RPMI8226 (cell line): ENCODE results near the gene MED27.
"Not testable (repeated sequence)": the region's sequence is repeated elsewhere in the genome, so short reads cannot be mapped to it uniquely, and the experiment has no call there.

Source experiments
- DNase-seq: peaks from one replicate; pipeline ENCODE4 v3.0.0-alpha.2; 2015

The MED27 gene

GRCh38 chr9:131961496-131961880, 118.2 kb downstream of the MED27 start:
- DNase-seq, result no peak

DNA sequence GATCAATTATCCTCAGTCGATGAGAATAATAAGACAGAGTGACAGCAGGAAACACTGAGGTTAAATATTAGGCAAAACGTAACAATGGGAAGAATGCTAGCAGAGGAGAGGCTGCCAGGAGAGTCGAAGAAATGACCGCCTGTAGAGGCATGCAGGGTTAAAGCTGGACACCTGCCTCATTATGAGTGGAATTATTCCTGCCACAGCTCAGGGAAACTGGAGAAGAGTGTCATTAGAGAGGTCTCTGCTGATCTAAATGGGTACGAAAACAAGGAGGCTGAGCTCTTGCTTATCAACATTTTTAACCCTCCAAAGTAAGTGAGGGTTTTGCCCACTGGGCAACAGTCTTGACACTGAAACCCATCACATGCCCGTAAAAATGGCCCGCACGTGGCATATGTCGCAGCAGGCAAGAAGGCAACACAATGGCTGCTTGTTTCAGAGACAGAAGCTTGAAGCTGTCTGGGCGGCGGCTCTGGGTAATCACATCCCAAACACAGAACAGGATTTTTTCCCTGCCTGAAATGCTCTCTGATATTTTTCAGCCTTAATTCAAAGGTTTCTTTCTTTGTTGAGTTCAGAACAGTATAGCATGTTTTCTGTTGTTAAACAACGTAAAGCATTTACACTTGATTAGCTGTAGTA, 118.7 kb downstream of the MED27 start:
- no peak for DNase-seq

DNA sequence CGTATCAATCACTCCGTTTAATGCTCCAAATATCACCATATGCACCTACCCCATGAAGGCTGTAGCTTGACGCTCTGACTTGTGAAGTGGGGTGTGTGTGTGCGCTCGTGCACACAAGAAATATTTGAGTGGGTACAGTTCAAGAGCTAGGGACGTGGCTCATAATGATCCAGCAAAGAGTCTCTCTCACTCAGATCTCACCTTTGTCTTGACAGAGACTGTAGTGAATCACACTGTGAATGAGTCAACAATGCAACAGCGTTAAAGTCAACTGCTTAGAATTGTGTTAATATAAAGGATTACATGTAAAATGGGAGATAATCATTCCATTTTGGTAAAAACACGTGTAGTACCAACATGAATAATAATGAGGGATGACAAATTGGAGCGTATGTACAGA, 119.4 kb downstream of the MED27 start:
- DNase-seq, result no peak

GRCh38 chr9:131959887-131960286, 119.8 kb downstream of the MED27 start:
- no peak for DNase-seq

- no peak for DNase-seq
Observed at GRCh38 chr9:131959056-131959455, 120.6 kb downstream of the MED27 start.

DNA sequence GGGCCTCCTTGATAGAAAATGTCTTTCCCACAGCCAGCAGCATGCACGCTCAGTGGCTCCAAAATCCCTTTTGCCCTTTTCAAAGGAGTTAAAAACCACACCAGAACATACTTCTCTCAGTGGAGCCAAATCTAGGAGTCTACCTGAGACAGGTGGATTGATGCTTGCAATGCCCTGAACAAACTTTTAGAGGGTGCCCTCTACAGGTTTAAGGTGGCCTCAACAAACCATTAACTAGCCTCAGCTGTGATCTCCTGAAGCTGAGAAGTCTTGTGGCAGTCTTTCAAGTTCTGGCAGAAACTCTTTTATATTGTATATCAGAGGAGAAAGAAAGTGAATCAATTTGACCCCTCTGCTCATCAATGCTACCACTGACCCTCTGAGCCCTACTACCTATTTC, 125.4 kb downstream of the MED27 start:
- DNase-seq, result peak; percentile 42

DNA sequence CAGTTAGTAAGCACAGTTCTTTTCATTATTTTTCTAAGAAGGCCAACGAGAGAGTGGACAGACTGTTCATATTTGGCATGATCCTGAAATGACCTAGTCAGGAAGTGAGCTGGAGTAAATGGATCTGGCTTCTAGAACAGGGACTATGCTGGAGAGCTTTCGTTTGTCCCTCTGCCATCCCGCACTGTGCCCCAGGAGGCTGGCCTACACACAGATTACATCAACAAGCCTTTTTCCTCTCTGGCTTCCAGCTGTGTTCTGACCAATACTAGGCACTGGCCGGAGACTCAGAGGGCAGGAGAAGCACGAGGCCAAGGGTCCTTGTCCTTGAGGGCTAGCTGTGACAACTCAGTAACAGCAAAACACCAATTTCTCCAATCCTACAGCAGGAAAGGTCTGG, 127.8 kb downstream of the MED27 start:
- DNase-seq, result no peak

DNA sequence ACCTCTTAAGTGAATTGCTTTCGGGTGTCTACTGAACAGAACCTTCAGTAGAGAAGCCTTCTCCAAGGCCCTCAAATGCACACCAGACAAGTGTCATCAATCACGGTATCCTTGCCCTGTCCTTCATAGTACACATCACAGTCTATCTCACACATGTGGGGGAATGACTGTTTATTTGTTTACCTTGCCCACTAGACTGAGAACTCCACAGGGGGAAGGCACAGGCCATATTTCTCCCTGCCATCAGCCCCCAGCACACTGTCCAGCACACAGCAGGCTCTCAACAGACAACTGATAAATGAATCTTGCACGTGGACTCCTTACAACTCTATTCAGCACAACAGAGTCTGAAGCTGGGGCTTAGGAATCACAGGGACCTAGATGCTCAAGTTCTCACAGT, 128.5 kb downstream of the MED27 start:
- no peak for DNase-seq

DNA sequence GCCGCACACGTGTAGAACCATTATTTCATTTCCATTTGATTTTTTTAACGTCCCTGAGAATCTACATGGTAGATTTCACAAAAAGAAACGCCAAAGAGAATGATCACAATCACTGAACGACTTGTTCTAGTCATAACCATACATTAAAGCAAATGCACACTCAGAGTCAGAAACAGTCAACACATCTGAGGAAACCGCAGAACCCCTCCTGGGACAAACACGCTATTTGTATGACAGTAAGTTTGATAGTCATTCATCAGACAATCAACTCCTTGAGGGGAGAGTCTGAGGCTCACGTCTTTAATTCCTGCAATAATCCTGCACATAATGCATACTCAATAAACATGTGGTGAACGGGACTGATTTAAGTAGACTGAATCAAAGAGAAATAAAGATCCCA, 129.2 kb downstream of the MED27 start:
- DNase-seq, result no peak

GRCh38 chr9:131946180-131946579, 133.5 kb downstream of the MED27 start:
- DNase-seq, result no peak

DNA sequence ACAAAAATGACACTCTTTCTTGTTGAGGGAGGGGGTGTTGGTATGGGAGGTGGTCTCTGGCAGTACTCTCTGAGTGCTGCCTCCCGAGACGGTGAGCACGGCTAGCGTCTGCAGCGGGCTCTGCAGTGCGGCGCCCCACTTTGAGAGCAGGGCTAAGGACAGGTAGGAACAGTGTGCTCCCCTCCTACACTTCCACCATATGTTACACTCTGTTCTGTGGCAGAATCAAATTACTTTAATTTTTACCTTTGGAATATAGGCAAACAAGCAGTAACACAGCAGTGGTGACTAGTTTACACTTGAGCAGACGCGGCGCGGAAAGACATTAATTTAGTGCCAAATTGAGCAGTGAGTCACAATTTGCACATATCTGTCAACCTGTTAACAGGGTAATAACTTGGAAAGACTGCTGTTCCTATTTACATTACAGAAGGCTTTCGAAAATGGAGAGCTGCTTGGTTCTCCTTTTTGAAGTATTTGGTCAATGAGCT, 136.3 kb downstream of the MED27 start:
- no peak for DNase-seq

GRCh38 chr9:131942146-131942720, 137.4 kb downstream of the MED27 start:
- no peak for DNase-seq

GRCh38 chr9:131937451-131937850, 142.2 kb downstream of the MED27 start:
- no peak for DNase-seq

- no peak for DNase-seq
Observed at GRCh38 chr9:131936929-131937328, 142.7 kb downstream of the MED27 start.

GRCh38 chr9:131934673-131935072, 145.0 kb downstream of the MED27 start:
- DNase-seq, result no peak

- DNase-seq, result no peak
Observed at GRCh38 chr9:131927091-131927490, 152.6 kb downstream of the MED27 start.

GRCh38 chr9:131926360-131926922, 153.2 kb downstream of the MED27 start:
- DNase-seq, result no peak

- DNase-seq, result no peak
Observed at GRCh38 chr9:131925677-131926177, 153.9 kb downstream of the MED27 start.

- DNase-seq, result no peak
Observed at GRCh38 chr9:131923766-131924165, 155.9 kb downstream of the MED27 start.

DNA sequence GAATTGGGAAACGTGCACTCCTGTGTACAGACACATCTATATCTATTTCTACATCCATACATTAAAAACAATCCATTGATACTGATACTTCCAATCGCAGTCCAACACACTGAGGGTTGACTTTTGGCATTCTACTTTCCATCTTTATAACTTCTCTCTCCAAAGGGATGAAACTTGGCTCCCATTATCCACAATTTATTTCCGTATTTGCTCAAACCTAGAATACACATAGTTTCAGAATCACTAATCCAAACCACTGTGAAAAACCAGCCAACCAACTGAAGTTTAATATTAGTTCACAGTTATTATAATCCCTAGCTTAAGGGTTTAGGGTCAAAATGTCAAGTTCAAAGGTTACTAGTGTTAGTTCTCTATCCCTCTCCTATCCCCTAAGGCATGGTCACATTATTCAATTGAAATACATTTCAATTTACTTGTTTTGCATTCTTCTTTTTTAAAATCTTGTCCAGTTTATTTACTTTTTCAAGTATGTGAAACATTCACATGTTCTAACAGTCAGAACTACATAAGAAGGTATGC, 156.5 kb downstream of the MED27 start:
- no peak for DNase-seq

- DNase-seq, result not testable (repeated sequence)
Observed at GRCh38 chr9:131921635-131922034, 158.0 kb downstream of the MED27 start.

DNA sequence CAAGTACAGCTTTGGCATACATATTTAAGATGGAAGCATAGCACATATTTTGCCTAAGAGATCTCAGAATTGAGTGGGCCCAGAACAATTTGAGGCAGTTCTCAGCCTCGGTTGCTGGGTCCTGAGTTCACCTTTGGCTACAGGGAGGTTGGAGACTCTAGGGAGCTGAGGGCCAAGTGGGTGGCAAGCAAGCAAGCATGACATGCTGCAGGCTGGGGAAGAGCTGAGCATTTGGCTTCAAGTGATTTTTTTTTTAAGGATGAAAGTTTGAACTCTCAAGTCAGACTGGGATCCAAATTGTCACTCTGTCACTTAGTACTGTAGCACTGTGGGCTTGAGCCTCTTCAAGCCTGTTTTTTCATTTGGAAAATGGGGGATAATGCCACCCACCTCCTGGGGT, 160.5 kb downstream of the MED27 start:
- DNase-seq, result no peak

GRCh38 chr9:131918481-131918880, 161.2 kb downstream of the MED27 start:
- no peak for DNase-seq

- DNase-seq, result no peak
Observed at GRCh38 chr9:131917009-131917408, 162.7 kb downstream of the MED27 start.
